Thoracic aorta (tissue), 2 donors: ENCODE measurements around the gene CFAP97D2. TPM values are rescaled to one million over a fixed set of nuclear protein-coding genes. Genes with fewer than 3 reads are reported as not detected.
A peak's percentile ranks its signal among the peaks of the same experiment; 100 is the strongest.
"Not testable (repeated sequence)": the region's sequence is repeated elsewhere in the genome, so short reads cannot be mapped to it uniquely, and the experiment has no call there.

Experiments used
- ATAC-seq: fragments of 150-250 bp; one replicate; pipeline ENCODE4 v1.8.0; 2017; ENCODE audit warnings: low read depth; ENCODE audit not compliant: insufficient number of reproducible peaks, low FRiP score
- DNase-seq: peaks from one replicate; pipeline ENCODE4 v3.0.0-alpha.2; 2020; ENCODE audit warnings: low spot score
- H3K27ac ChIP-seq, 2 donors: fragments of 200-600 bp; sonication (generic); 1 replicate in 1 of 2; 2 replicates in 1 of 2; pipeline ENCODE4 v1.5.1; 2016; ENCODE audit warnings: mild to moderate bottlenecking in 2 of 2, moderate library complexity in 2 of 2
- H3K27me3 ChIP-seq: fragments of 200-600 bp; sonication (generic); replicated peaks from 2 replicates; pipeline ENCODE4 v1.6.0; 2016; ENCODE audit warnings: mild to moderate bottlenecking; ENCODE audit not compliant: insufficient read depth
- H3K36me3 ChIP-seq: fragments of 200-600 bp; sonication (generic); one replicate; pipeline ENCODE4 v1.5.1; 2016
- H3K4me1 ChIP-seq, 2 donors: fragments of 200-600 bp; sonication (generic); 1 replicate in 1 of 2; 2 replicates in 1 of 2; pipeline versions ENCODE4 v1.5.1 to v1.6.0; 2016; ENCODE audit warnings: low read depth in 2 of 2, mild to moderate bottlenecking in 1 of 2; ENCODE audit not compliant: control insufficient read depth in 1 of 2
- H3K4me3 ChIP-seq: fragments of 200-600 bp; sonication (generic); 2 replicates; pipeline ENCODE4 v1.5.1; 2016; ENCODE audit warnings: mild to moderate bottlenecking
- H3K9me3 ChIP-seq: fragments of 200-600 bp; sonication (generic); 2 replicates; pipeline ENCODE4 v1.5.1; 2016
- CTCF ChIP-seq: fragments of 200-600 bp; sonication (generic); IDR thresholded peaks from one replicate; pipeline ENCODE4 v1.5.1; 2019; ENCODE audit warnings: antibody characterized with exemption
- total RNA-seq, 2 donors: library from RNA; depleted of rRNA; stranded (reverse); fragments of >200 nt; gene quantifications; one replicate each; pipeline versions ENCODE4 v1.1.0 to v1.2.3, GENCODE V29; 2016

The CFAP97D2 gene
- total RNA-seq, 2 donors from 2014 or later = not detected

- no peaks in the 10 kb centered on the region for H3K4me1 ChIP-seq
- H3K36me3 ChIP-seq = peaks cover 55% of the 10 kb centered on the region
- no peak overlapping the region for H3K27ac ChIP-seq
- H3K27me3 ChIP-seq = no peaks in the 10 kb centered on the region
- no peaks in the 10 kb centered on the region for H3K9me3 ChIP-seq
- ATAC-seq (no peak), DNase-seq (no peak)
- no peak overlapping the region for H3K4me3 ChIP-seq
- TF ChIP-seq CTCF = no peak
Observed at GRCh38 chr13:114261328-114261965, 82.4 kb downstream of the CFAP97D2 start.

GRCh38 chr13:114263578-114263977 is 84.5 kb downstream of the CFAP97D2 start:
- Histone ChIP-seq H3K4me3 (no peak overlapping the region), H3K27ac (no peak overlapping the region), H3K27me3 (no peaks in the 10 kb centered on the region), H3K9me3 (no peaks in the 10 kb centered on the region), H3K4me1 (no peaks in the 10 kb centered on the region), H3K36me3 (peaks cover 62% of the 10 kb centered on the region)
- DNase-seq (no peak), ATAC-seq (no peak)
- TF ChIP-seq CTCF = no peak

- not testable (repeated sequence) for H3K4me3 ChIP-seq, H3K27me3 ChIP-seq, ATAC-seq, H3K9me3 ChIP-seq, DNase-seq, H3K4me1 ChIP-seq
- H3K36me3 ChIP-seq = peaks cover 65% of the 10 kb centered on the region
- peak overlapping the region in 1 of 2 donors; percentile 52 for H3K27ac ChIP-seq
Observed at GRCh38 chr13:114264313-114264712, 85.3 kb downstream of the CFAP97D2 start.

GRCh38 chr13:114264886-114265611 is 86.0 kb downstream of the CFAP97D2 start:
- no peak for DNase-seq
- TF ChIP-seq CTCF = no peak
- no peaks in the 10 kb centered on the region for H3K9me3 ChIP-seq
- ATAC-seq = no peak
- H3K36me3 ChIP-seq = peaks cover 58% of the 10 kb centered on the region
- H3K4me3 ChIP-seq = no peak overlapping the region
- no peaks in the 10 kb centered on the region for H3K27me3 ChIP-seq
- H3K4me1 ChIP-seq = no peaks in the 10 kb centered on the region
- H3K27ac ChIP-seq = peak overlapping the region in 1 of 2 donors; percentile 52

- no peak for TF ChIP-seq CTCF
- no peaks in the 10 kb centered on the region for H3K9me3 ChIP-seq
- ATAC-seq (no peak), DNase-seq (no peak)
- H3K27ac ChIP-seq = no peak overlapping the region
- no peaks in the 10 kb centered on the region for H3K27me3 ChIP-seq
- peaks cover 50% of the 10 kb centered on the region for H3K36me3 ChIP-seq
- H3K4me1 ChIP-seq = no peaks in the 10 kb centered on the region
- no peak overlapping the region for H3K4me3 ChIP-seq
Observed at GRCh38 chr13:114266241-114266640, 87.2 kb downstream of the CFAP97D2 start.
